D721Med (cell line): Measurements from ENCODE around the gene DNMBP.
"Not testable (repeated sequence)": the region's sequence is repeated elsewhere in the genome, so short reads cannot be mapped to it uniquely, and the experiment has no call there.

ENCODE experiments used
- DNase-seq: peaks from one replicate; pipeline ENCODE4 v3.0.0; 2011; ENCODE audit warnings: low spot score; ENCODE audit not compliant: insufficient read length
- FAIRE-seq: peaks from 2 replicates; lab custom pipeline; 2011; peaks lifted over from hg19 to GRCh38; lab: Jason Lieb, UNC
- TF ChIP-seq, protein P1 (sequence below): IDR thresholded peaks from 2 replicates; pipeline ENCODE4 v1.5.1; 2012; ENCODE audit warnings: mild to moderate bottlenecking, control low read depth; ENCODE audit not compliant: insufficient read depth; ENCODE audit errors: missing control alignments

DNMBP gene

DNA sequence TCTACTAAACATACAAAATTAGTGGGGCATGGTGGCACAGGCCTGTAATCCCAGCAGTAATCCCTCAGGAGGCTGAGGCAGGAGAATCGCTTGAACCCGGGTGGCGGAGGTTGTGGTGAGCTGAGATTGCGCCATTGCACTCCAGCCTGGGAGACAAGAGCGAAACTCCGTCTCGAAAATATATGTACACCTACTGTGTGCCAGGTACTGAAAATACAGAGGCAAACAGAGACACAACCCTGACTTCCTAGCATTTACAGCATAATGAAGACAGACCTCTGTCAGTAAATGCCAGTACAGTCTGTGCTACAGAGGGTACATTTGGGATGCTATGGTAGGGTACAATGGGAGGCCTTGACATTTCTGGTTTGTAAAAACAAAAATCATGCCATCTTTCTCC, 160.7 kb downstream of the DNMBP start:
- DNase-seq (no peak), FAIRE-seq (no peak)
- TF ChIP-seq, protein P1, sequence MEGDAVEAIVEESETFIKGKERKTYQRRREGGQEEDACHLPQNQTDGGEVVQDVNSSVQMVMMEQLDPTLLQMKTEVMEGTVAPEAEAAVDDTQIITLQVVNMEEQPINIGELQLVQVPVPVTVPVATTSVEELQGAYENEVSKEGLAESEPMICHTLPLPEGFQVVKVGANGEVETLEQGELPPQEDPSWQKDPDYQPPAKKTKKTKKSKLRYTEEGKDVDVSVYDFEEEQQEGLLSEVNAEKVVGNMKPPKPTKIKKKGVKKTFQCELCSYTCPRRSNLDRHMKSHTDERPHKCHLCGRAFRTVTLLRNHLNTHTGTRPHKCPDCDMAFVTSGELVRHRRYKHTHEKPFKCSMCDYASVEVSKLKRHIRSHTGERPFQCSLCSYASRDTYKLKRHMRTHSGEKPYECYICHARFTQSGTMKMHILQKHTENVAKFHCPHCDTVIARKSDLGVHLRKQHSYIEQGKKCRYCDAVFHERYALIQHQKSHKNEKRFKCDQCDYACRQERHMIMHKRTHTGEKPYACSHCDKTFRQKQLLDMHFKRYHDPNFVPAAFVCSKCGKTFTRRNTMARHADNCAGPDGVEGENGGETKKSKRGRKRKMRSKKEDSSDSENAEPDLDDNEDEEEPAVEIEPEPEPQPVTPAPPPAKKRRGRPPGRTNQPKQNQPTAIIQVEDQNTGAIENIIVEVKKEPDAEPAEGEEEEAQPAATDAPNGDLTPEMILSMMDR = no peak

DNA sequence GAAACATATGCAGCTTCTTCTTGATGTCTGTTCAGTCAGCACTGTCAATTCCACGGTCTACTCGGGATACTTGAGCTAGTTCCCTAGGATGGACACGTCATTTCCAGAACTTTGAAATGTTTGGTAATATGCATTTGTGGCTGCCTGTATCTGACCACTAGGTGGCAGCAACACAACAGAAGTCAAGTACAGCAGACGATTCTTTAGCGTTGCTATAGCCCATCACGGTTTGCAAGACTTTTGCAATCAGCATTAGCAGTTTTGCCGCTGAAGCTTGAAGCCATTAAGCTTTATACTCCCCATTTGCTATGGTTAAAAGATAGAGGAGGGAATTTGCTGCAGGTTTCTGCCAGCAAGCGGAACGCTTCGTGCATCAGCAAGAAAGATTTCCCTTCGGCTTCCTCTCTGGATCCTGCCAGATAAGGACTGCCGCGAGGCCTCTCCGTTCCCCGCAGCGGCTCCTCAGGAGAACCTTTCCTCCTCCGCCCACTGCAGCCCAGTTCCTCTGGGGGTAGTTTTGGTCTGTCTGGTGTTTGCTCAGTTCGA, 163.8 kb downstream of the DNMBP start:
- FAIRE-seq = peak; percentile 66
- no peak for DNase-seq
- TF ChIP-seq, protein P1 = peak; percentile 98

DNA sequence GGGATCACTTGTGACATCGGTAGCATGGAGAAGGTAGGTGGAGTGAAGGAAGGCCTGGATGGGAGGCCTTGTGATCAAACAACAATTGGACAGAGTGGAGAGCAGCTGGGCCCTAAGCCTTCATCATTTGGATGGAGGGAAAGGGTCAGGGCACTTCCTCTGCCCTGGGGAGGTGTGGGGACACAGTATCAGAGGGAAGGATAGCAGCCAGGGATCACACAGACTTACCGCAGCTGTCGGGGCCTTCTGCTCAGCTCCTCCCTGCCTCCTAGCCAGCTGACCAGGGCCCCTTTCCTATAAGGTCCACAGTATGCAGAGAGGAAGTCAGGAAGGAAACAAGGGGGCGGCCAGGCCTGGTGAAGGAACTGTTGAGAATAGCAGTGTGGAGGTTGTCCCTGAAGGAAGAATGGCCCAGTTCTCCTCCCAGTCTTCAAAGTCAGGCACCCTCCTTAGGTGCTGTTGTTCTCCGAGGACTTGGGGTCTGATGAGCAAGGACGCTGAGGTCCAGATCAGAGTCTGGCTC, 165.3 kb downstream of the DNMBP start:
- FAIRE-seq (no peak), DNase-seq (no peak)
- TF ChIP-seq, protein P1 = no peak

DNA sequence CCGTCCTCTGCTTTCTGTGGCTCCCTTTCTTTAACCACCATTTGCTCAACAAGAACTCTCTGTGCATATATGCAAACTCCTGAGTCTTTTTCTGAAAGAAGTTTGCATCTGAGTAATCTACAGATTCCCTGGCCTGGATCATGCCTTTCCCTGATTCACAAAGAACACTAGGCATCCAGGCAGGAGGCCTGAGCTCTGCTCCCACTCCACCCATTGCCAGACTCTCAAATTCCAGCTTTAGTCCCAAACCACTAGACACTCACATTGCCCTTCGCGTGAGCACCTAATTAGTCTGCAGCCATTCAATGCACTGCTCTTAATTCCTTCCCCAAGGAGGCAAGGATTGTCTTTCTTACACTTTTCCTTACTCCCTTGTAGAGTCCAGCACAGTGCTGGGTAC, 166.4 kb downstream of the DNMBP start:
- FAIRE-seq = no peak
- no peak for DNase-seq
- TF ChIP-seq, protein P1 = no peak

DNA sequence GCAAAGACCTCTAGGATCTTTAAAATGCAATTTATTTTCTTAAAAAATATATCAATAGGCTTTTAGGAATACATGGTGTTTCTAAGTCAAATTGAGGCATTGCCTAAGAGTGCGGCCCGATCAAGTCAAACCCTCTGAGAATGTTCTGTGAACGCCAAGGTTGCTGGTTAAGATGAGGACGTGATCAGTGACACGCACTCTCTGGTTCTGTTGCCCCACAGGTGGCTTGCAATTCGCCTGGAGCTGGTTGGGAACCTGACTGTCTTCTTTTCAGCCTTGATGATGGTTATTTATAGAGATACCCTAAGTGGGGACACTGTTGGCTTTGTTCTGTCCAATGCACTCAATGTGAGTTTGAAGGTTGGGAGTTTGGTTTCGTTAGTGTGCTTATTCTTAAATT, 168.0 kb downstream of the DNMBP start:
- FAIRE-seq (no peak), DNase-seq (no peak)
- TF ChIP-seq, protein P1 = no peak

DNA sequence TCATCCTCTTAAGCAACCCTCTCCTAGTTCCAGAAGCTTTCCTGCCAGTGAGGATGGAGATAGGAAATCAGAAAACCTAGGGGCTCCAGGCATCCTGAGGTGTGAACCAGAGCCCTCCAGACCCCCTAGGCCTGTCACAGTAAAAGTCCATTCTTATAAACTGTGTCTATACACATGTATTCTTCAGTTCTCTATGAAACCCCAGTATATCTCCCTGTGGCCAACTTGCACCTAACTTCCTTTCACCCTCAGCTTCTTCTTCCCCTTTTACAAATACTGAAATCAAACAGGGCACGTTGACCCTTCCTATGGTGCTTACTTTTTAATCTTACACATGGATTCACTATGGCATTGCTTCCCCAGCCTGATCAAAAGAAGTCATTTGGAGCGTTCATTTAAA, 168.9 kb downstream of the DNMBP start:
- not testable (repeated sequence) for DNase-seq, FAIRE-seq

DNA sequence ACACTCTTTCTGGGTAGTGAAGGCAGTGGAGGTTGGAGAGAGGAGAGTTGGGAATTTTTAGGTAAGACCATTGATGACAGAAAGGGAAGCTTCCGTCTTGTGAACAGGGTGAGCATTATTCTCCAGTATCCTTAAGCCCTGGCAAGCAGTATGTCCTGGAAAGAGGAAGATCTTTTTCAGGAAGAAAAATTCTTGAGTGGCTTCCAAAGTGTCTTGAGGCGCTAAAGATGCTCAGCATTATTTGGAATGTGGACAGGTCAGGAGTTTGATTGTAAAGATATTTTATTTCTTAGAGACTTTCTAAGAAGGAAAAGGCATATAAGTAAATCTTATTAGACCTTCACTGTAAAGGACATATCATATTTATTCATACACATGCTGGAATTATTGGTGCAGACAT, 173.0 kb downstream of the DNMBP start:
- TF ChIP-seq, protein P1 = no peak
- FAIRE-seq = no peak
- no peak for DNase-seq
